Mucosa of stomach (tissue), 1 donor: Measurements from ENCODE around the gene IRF1.

ENCODE experiments used
- H3K27me3 ChIP-seq: one replicate; pipeline ENCODE4 v1.7.0; 2013; ENCODE audit warnings: mild to moderate bottlenecking, low read length; ENCODE audit not compliant: control insufficient read depth, insufficient read depth
- H3K36me3 ChIP-seq: one replicate; pipeline ENCODE4 v1.7.0; 2013; ENCODE audit warnings: low read length; ENCODE audit not compliant: control insufficient read depth, insufficient read depth
- H3K4me1 ChIP-seq: one replicate; pipeline ENCODE4 v1.7.0; 2013; ENCODE audit warnings: mild to moderate bottlenecking, low read length; ENCODE audit not compliant: control insufficient read depth, insufficient read depth
- H3K4me3 ChIP-seq: one replicate; pipeline ENCODE4 v1.7.0; 2013; ENCODE audit warnings: low read length
- H3K9ac ChIP-seq: one replicate; pipeline ENCODE4 v1.7.0; 2013; ENCODE audit warnings: mild to moderate bottlenecking, low read length, moderate library complexity
- H3K9me3 ChIP-seq: one replicate; pipeline ENCODE4 v1.7.0; 2013; ENCODE audit warnings: mild to moderate bottlenecking, low read length, moderate library complexity; ENCODE audit not compliant: control insufficient read depth
- donor health status: Pancreatic carcinoma.

Gene IRF1

GRCh38 chr5:132459983-132460838, 30.4 kb downstream of the IRF1 start:
- Histone ChIP-seq H3K36me3 (no peaks in the 10 kb centered on the region), H3K9ac (no peak overlapping the region), H3K9me3 (no peaks in the 10 kb centered on the region), H3K27me3 (no peaks in the 10 kb centered on the region), H3K4me3 (peak overlapping the region; percentile 28), H3K4me1 (peaks cover 86% of the 10 kb centered on the region)

GRCh38 chr5:132459031-132459982, 31.3 kb downstream of the IRF1 start:
- no peaks in the 10 kb centered on the region for H3K9me3 ChIP-seq
- H3K36me3 ChIP-seq = no peaks in the 10 kb centered on the region
- H3K4me3 ChIP-seq = peak overlapping the region; percentile 28
- H3K27me3 ChIP-seq = no peaks in the 10 kb centered on the region
- H3K4me1 ChIP-seq = peaks cover 81% of the 10 kb centered on the region
- H3K9ac ChIP-seq = peak overlapping the region; percentile 14

DNA sequence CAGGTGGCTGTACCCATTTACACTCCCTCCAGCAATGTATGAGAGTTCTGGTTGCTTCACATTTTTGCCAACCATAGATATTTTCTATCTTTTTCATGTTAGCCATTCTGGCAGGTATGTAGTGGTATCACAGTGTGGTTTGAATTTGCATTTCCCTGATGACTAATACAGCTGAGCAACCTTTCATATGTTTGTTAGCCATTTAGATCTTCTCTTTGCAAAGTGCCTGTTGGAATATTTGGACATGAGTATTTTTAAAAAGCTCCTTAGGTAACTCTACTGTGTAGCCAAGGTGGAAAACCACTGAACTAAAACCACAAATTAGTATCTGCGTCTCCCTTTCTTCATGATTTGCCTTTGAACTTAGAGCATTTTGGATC, 31.9 kb downstream of the IRF1 start:
- H3K4me3 ChIP-seq = no peak overlapping the region

GRCh38 chr5:132458226-132458560, 32.4 kb downstream of the IRF1 start:
- Histone ChIP-seq H3K9me3 (no peaks in the 10 kb centered on the region), H3K27me3 (no peaks in the 10 kb centered on the region), H3K36me3 (no peaks in the 10 kb centered on the region), H3K9ac (no peak overlapping the region), H3K4me1 (peaks cover 70% of the 10 kb centered on the region), H3K4me3 (no peak overlapping the region)

More for the DNA sequence above, 31.9 kb downstream of the IRF1 start:
- Histone ChIP-seq H3K9ac (peak overlapping the region; percentile 14), H3K4me1 (peaks cover 74% of the 10 kb centered on the region), H3K36me3 (no peaks in the 10 kb centered on the region), H3K27me3 (no peaks in the 10 kb centered on the region), H3K9me3 (no peaks in the 10 kb centered on the region)

- Histone ChIP-seq H3K4me1 (peaks cover 66% of the 10 kb centered on the region), H3K9ac (no peak overlapping the region), H3K4me3 (no peak overlapping the region), H3K36me3 (no peaks in the 10 kb centered on the region), H3K9me3 (no peaks in the 10 kb centered on the region), H3K27me3 (no peaks in the 10 kb centered on the region)
Observed at GRCh38 chr5:132457371-132458225, 33.0 kb downstream of the IRF1 start.

- Histone ChIP-seq H3K4me1 (peaks cover 66% of the 10 kb centered on the region), H3K9ac (peak overlapping the region; percentile 42), H3K4me3 (no peak overlapping the region)
Observed at GRCh38 chr5:132456987-132457361, 33.6 kb downstream of the IRF1 start.

DNA sequence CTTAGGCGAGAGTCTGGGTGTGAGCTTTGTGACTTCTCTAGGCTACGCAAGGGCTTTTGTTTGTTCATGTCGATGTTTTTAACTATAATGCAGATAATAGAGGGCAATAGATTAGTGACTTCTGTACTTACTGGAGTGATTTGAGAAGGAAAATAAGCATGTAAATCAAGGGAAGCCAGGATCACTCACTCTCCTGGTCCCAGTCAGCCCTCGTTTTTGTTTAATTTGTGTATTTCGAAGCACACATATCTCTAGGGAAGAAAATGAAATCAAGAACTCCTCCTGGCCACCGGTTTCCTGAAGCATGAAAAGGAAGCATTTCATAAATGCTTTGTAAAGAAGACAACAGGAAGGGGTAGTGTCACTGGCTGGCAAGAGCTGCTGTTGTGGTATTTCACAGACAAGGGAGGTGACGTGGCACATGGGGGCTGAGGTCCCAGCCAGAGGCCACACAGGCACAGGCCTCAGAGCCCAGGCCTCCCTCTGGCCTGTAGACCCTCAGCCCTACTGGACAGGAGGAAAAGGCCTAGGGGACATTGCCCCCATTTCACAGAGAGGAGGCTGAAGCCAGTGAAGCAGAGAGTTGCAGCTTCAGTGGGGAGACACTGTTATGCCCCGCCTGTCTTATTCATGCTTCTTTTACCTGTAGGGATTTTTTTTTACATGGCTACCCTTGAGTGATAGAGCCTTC, 34.1 kb downstream of the IRF1 start:
- Histone ChIP-seq H3K36me3 (no peaks in the 10 kb centered on the region), H3K9ac (peak overlapping the region; percentile 42), H3K9me3 (no peaks in the 10 kb centered on the region), H3K27me3 (no peaks in the 10 kb centered on the region), H3K4me1 (peaks cover 64% of the 10 kb centered on the region), H3K4me3 (no peak overlapping the region)

More at GRCh38 chr5:132456987-132457361, 33.6 kb downstream of the IRF1 start:
- Histone ChIP-seq H3K27me3 (no peaks in the 10 kb centered on the region), H3K36me3 (no peaks in the 10 kb centered on the region), H3K9me3 (no peaks in the 10 kb centered on the region)

DNA sequence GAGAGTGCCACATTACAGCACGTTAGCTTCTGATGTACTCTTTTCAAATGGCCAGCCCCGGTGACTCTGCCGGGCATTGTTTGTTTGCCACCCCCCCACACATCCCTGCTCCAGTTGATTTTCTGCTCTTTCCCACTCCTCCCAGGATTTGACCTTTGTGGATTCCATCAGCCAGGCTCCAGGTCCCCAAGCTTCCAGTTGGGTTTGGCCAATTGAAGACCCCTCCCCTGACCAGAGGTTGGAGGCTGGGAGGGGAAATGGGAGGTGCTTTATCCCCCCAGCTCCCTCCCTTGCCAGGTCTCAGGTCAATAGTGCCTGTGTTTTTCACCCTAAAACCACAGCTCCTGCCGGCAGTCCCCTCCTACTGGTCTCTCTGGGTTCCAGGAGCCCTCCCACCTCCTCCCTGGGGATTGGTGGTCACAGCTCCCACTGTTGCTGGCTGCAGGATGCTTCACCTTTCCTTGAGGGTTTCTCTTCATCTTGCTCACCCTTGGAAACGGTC, 34.9 kb downstream of the IRF1 start:
- peaks cover 61% of the 10 kb centered on the region for H3K4me1 ChIP-seq
- H3K4me3 ChIP-seq = no peak overlapping the region
- no peaks in the 10 kb centered on the region for H3K36me3 ChIP-seq

DNA sequence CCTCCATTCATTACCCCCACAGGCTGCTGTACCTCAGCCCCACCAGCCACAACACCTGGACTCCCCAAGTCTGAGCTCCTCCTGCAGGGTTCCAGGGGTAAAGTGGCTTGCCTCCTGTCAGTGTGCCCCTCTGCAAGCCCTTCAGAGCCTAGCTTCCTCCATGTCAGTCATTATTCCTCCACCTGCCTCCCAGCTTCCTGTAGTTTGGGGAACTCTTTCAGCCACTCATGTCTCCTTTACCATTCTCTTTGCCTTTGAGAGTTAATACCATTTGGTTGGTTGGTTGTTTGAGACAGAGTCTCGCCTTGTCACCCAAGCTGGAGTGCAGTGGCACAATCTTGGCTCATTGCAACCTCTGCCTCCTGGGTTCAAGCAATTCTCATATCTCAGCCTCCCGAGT, 36.2 kb downstream of the IRF1 start:
- no peak overlapping the region for H3K9ac ChIP-seq
- H3K9me3 ChIP-seq = no peaks in the 10 kb centered on the region
- H3K27me3 ChIP-seq = no peaks in the 10 kb centered on the region
- peaks cover 50% of the 10 kb centered on the region for H3K4me1 ChIP-seq
- no peak overlapping the region for H3K4me3 ChIP-seq
- no peaks in the 10 kb centered on the region for H3K36me3 ChIP-seq

More for the DNA sequence above, 34.9 kb downstream of the IRF1 start:
- Histone ChIP-seq H3K9me3 (no peaks in the 10 kb centered on the region), H3K9ac (peak overlapping the region; percentile 42), H3K27me3 (no peaks in the 10 kb centered on the region)

DNA sequence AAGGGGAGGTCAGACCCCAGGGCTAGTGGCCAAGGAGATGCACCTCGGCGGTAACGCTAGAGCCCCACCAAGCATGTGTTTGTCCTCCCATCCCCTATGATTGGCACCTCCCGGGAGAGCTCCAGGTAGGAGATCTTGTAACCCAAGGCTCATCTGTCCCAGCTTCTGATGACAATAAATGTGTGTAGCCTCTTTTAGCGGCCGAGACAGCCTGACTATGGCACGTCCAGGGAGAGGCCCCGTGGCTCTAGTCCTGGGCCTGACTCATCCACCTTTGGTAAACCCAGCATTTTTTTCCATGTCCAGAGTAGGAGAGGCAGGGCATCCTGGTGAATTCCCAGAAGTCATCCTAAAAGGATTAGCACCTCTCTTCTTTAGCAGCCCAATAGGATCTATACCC, 39.2 kb downstream of the IRF1 start:
- H3K4me1 ChIP-seq = peaks cover 32% of the 10 kb centered on the region
- H3K27me3 ChIP-seq = no peaks in the 10 kb centered on the region
- H3K9ac ChIP-seq = no peak overlapping the region
- H3K9me3 ChIP-seq = no peaks in the 10 kb centered on the region
- no peak overlapping the region for H3K4me3 ChIP-seq
- no peaks in the 10 kb centered on the region for H3K36me3 ChIP-seq

DNA sequence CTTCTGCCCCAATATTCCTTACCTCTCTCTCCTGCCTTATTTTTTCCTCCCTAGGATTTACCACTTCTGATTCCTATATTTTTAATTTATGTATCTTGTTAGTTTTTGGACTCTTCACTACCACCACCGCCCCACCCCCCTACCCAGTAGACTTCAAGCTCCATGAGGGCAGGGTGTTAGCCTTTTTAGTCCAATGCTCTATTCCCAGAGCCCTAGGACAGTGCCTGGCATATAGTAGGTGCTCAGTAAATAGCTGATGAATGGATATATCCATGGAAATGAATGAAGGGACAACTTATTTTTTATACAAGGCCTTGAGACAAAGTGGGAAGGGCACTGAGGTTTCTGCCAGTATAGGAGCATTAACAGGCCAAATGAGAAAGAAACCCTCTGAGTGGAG, 41.5 kb downstream of the IRF1 start:
- Histone ChIP-seq H3K4me1 (peaks cover 32% of the 10 kb centered on the region), H3K9ac (no peak overlapping the region), H3K27me3 (no peaks in the 10 kb centered on the region), H3K4me3 (no peak overlapping the region), H3K9me3 (no peaks in the 10 kb centered on the region), H3K36me3 (no peaks in the 10 kb centered on the region)
